Measurements from ENCODE around the gene IFTAP.

IFTAP gene

GRCh38 chr11:36566407-36567053, 27.8 kb upstream of the IFTAP start:
- no peak for TF ChIP-seq CTCF (IDR thresholded peaks at IDR 0.05; ENCODE audit: extremely low read depth, missing control alignments)
- no peak for DNase-seq (ENCODE audit: low spot score)

DNA sequence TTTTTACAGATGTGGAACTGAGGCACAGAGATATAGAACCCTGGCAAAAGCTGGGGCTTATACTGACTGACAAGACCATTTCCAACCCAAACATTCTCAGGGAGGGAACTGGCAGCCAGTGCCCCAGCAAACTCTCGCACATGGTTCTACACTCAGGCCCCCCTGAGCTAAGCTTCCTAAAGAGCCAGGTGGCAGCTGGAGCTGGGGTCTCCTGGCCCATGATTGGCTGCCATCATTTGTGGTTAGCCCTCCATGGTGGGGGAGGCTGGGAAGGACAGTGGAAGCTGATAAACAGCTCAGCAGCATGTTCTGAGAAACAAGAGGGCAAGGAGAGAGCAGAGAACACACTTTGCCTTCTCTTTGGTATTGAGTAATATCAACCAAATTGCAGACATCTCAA, 26.6 kb upstream of the IFTAP start, which contains the start of gene RAG1:
Gene RAG1 (plus strand): TSS at position 314 of the 400 bp plus-strand sequence. CDS start 5,298 bp downstream, outside the sequence.
- no peak for TF ChIP-seq CTCF (IDR thresholded peaks at IDR 0.05; ENCODE audit: extremely low read depth, missing control alignments)
- no peak for DNase-seq (ENCODE audit: low spot score)

DNA sequence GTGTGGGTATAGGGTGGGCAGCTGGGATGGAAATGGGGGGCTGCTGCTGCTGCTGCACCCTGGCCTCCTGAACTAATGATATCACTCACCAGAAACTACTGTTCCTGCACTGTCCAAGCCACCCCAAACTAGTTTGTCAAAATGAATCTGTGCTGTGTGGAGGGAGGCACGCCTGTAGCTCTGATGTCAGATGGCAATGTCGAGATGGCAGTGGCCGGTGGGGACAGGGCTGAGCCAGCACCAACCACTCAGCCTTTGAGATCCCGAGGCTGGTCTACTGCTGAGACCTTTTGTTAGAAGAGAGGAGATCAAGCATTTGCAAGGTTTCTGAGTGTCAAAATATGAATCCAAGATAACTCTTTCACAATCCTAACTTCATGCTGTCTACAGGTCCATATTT, 25.2 kb upstream of the IFTAP start:
- DNase-seq (ENCODE audit: low spot score) = no peak
- no peak for TF ChIP-seq CTCF (IDR thresholded peaks at IDR 0.05; ENCODE audit: extremely low read depth, missing control alignments)

DNA sequence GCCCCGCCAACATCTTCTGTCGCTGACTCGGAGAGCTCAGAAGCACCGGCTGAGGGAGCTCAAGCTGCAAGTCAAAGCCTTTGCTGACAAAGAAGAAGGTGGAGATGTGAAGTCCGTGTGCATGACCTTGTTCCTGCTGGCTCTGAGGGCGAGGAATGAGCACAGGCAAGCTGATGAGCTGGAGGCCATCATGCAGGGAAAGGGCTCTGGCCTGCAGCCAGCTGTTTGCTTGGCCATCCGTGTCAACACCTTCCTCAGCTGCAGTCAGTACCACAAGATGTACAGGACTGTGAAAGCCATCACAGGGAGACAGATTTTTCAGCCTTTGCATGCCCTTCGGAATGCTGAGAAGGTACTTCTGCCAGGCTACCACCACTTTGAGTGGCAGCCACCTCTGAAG, 19.8 kb upstream of the IFTAP start:
- no peak for TF ChIP-seq CTCF (IDR thresholded peaks at IDR 0.05; ENCODE audit: extremely low read depth, missing control alignments)

GRCh38 chr11:36577373-36577772, 16.9 kb upstream of the IFTAP start:
- DNase-seq (ENCODE audit: low spot score) = no peak
- no peak for TF ChIP-seq CTCF (IDR thresholded peaks at IDR 0.05; ENCODE audit: extremely low read depth, missing control alignments)

More for the DNA sequence above, 19.8 kb upstream of the IFTAP start:
- DNase-seq (ENCODE audit: low spot score) = no peak

DNA sequence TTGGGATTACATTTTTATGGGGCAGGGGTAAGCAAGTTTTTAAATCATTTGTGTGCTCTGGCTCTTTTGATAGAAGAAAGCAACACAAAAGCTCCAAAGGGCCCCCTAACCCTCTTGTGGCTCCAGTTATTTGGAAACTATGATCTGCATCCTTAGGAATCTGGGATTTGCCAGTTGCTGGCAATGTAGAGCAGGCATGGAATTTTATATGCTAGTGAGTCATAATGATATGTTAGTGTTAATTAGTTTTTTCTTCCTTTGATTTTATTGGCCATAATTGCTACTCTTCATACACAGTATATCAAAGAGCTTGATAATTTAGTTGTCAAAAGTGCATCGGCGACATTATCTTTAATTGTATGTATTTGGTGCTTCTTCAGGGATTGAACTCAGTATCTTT, 16.4 kb upstream of the IFTAP start:
- TF ChIP-seq CTCF (IDR thresholded peaks at IDR 0.05; ENCODE audit: extremely low read depth, missing control alignments) = no peak
- DNase-seq (ENCODE audit: low spot score) = no peak

DNA sequence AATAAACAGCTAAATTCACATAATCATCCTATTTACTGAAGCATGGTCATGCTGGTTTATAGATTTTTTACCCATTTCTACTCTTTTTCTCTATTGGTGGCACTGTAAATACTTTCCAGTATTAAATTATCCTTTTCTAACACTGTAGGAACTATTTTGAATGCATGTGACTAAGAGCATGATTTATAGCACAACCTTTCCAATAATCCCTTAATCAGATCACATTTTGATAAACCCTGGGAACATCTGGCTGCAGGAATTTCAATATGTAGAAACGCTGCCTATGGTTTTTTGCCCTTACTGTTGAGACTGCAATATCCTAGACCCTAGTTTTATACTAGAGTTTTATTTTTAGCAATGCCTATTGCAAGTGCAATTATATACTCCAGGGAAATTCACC, 15.8 kb upstream of the IFTAP start:
- no peak for TF ChIP-seq CTCF (IDR thresholded peaks at IDR 0.05; ENCODE audit: extremely low read depth, missing control alignments)
- DNase-seq (ENCODE audit: low spot score) = no peak
